ENCODE results near the gene ZMYND12. TPM values are rescaled to one million over a fixed set of nuclear protein-coding genes. Genes with fewer than 3 reads are reported as not detected.

The ZMYND12 gene
- total and polyA plus RNA-seq, 12 donors: 1.2 to 12.2 (median 4.5) TPM

DNA sequence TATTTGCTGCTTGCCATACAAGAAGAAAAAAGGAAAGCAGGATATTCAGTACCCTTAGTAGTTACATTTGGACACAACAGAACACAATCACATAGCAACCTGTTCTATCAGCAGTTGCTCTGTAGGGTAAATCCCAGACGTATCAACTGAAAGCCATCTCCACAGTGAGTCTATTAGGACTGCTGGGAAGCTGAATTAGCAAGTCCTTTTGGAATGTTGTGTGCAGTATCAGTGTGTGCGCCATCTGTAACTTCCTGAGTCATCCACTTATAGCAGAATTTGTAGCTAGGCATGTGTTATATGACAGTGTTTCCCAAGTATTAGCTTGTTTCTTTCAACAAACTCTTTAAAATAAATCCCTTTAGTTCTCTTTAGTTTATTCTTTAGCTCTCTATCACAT, 28.6 kb upstream of the ZMYND12 start:
- no peak for DNase-seq
- Histone ChIP-seq H3K4me3 (no peak overlapping the region), H3K27ac (no peak overlapping the region), H3K36me3 (replicated peaks in 1 of 2) (peaks cover 0 to 5% of the 10 kb centered on the region in 2 donors), H3K27me3 (no peaks in the 10 kb centered on the region), H3K4me1 (replicated peaks in 1 of 2) (no peaks in the 10 kb centered on the region), H3K9me3 (replicated peaks in 1 of 3) (no peaks in the 10 kb centered on the region)
- TF ChIP-seq, protein P1, sequence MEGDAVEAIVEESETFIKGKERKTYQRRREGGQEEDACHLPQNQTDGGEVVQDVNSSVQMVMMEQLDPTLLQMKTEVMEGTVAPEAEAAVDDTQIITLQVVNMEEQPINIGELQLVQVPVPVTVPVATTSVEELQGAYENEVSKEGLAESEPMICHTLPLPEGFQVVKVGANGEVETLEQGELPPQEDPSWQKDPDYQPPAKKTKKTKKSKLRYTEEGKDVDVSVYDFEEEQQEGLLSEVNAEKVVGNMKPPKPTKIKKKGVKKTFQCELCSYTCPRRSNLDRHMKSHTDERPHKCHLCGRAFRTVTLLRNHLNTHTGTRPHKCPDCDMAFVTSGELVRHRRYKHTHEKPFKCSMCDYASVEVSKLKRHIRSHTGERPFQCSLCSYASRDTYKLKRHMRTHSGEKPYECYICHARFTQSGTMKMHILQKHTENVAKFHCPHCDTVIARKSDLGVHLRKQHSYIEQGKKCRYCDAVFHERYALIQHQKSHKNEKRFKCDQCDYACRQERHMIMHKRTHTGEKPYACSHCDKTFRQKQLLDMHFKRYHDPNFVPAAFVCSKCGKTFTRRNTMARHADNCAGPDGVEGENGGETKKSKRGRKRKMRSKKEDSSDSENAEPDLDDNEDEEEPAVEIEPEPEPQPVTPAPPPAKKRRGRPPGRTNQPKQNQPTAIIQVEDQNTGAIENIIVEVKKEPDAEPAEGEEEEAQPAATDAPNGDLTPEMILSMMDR (IDR thresholded peaks at IDR 0.05): no peak
- no peak for TF ChIP-seq POLR2A (IDR thresholded peaks at IDR 0.05)
- 82 to 96% (median 94%) methylated on average over 2 of the region's 2 CpGs for WGBS, 4 donors
- intact Hi-C loops (cut with DNase I): no loop called here

DNA sequence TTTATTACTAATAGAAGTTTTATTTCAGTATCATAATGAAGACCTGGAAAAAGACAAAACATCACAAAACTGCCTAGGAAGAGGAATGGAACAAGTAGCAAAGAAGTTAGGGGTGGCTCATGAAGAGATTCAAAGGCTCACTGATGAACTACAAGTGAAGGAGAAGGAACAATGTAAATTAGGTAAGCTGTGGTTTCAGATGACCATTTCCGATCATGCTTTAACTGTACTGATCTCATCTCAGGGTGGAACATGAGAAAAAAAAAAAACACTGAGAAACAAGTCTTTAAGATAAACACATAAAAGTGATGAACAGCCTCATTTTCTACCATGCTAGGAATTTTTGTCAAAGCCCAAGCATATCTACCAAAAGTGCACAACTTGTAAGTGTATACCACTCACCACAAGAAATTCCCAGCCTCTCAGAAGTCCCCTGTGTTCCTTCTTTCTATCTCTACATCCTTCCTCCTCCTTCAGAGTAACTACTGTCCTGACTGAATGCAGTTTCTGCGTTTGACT, 26.9 kb upstream of the ZMYND12 start:
- H3K36me3 ChIP-seq (replicated peaks in 1 of 2): peaks cover 0 to 5% of the 10 kb centered on the region in 2 donors
- H3K4me3 ChIP-seq: no peak overlapping the region
- DNase-seq: no peak
- intact Hi-C loops (cut with DNase I): no loop called here
- 88 to 95% (median 90%) methylated on average over 2 of the region's 2 CpGs for WGBS, 4 donors
- TF ChIP-seq, protein P1 (IDR thresholded peaks at IDR 0.05): no peak
- TF ChIP-seq POLR2A (IDR thresholded peaks at IDR 0.05): no peak
- H3K9me3 ChIP-seq (replicated peaks in 1 of 3): no peaks in the 10 kb centered on the region
- no peaks in the 10 kb centered on the region for H3K27me3 ChIP-seq
- no peak overlapping the region for H3K27ac ChIP-seq
- H3K4me1 ChIP-seq (replicated peaks in 1 of 2): no peaks in the 10 kb centered on the region

DNA sequence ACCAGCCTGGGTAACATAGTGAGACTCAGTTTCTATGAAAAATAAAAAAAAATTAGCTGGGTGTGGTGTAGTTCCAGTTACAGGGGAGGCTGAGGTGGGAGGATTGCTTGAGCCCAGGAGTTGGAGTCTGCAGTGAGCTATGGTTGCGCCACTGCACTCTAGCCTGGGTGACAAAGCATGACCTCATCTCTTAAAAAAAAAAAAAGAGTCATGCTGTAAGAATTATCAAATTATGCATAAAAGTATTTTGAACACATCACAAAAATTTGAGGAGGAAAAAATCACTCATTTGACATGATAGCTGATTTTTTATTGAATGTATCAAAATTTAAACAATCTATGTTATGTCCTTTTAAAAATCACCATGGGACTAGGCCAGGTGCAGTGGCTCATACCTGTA, 25.1 kb upstream of the ZMYND12 start:
- Histone ChIP-seq H3K4me1 (replicated peaks in 1 of 2) (no peaks in the 10 kb centered on the region), H3K36me3 (replicated peaks in 1 of 2) (peaks cover 0 to 5% of the 10 kb centered on the region in 2 donors), H3K27ac (no peak overlapping the region), H3K9me3 (replicated peaks in 1 of 3) (no peaks in the 10 kb centered on the region), H3K4me3 (no peak overlapping the region), H3K27me3 (no peaks in the 10 kb centered on the region)
- no peak for DNase-seq
- intact Hi-C loops (cut with DNase I): no loop called here
- TF ChIP-seq, protein P1 (IDR thresholded peaks at IDR 0.05): no peak
- no peak for TF ChIP-seq POLR2A (IDR thresholded peaks at IDR 0.05)
- WGBS, 4 donors: 93 to 100% (median 95%) methylated on average over 1 of the region's 1 CpG

DNA sequence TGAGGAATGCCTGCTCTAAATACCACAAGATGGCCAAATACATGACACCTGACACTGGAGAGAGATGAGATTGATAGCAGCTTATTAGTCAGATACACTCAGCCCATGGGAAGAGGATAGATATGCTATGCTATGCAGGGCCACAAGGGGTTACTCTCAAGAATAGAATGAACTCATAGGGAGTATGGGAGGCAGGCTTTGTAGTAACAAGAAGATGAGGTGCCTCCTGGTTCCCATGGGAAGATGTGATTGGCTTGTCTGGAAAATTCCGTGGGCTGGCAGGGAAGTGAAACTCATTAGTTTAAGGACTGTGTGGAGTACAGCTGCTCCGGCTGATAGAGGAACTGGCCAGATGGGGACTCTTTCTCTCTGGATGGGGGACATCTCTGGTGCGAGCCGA, 23.8 kb upstream of the ZMYND12 start:
- H3K4me1 ChIP-seq (replicated peaks in 1 of 2): no peaks in the 10 kb centered on the region
- no peaks in the 10 kb centered on the region for H3K9me3 ChIP-seq (replicated peaks in 1 of 3)
- H3K27ac ChIP-seq: no peak overlapping the region
- 52 to 83% (median 60%) methylated on average over 4 of the region's 4 CpGs for WGBS, 4 donors
- no peak overlapping the region for H3K4me3 ChIP-seq
- H3K27me3 ChIP-seq: no peaks in the 10 kb centered on the region
- peaks cover 0 to 5% of the 10 kb centered on the region in 2 donors for H3K36me3 ChIP-seq (replicated peaks in 1 of 2)
- no peak for DNase-seq
- TF ChIP-seq POLR2A (IDR thresholded peaks at IDR 0.05): no peak
- TF ChIP-seq, protein P1 (IDR thresholded peaks at IDR 0.05): no peak
- intact Hi-C loops (cut with DNase I): no loop called here

All from adrenal gland (tissue), 12 donors.